ENCODE measurements around the gene ZNF749.
A peak's percentile ranks its signal among the peaks of the same experiment; 100 is the strongest.
"Not testable (repeated sequence)": the region's sequence is repeated elsewhere in the genome, so short reads cannot be mapped to it uniquely, and the experiment has no call there.

The ZNF749 gene

DNA sequence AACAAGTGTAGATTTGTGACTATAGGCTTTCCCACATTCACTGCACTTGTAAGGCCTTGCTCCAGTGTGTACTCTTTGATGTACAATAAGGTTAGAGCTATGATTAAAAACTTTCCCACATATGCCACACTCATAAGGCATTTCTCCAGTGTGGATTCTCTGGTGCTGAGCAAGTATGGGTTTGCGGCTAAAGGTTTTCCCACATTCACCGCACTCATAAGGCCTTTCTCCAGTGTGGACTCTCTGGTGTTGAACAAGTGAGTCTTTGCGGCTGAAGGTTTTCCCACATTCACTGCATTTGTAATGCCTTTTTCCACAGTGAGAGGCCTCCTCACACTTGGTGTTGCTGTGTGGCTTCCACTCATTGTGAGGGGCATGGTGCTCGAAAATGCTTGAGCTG is 38.5 kb downstream of the ZNF749 start:
- no peak for DNase-seq

DNA sequence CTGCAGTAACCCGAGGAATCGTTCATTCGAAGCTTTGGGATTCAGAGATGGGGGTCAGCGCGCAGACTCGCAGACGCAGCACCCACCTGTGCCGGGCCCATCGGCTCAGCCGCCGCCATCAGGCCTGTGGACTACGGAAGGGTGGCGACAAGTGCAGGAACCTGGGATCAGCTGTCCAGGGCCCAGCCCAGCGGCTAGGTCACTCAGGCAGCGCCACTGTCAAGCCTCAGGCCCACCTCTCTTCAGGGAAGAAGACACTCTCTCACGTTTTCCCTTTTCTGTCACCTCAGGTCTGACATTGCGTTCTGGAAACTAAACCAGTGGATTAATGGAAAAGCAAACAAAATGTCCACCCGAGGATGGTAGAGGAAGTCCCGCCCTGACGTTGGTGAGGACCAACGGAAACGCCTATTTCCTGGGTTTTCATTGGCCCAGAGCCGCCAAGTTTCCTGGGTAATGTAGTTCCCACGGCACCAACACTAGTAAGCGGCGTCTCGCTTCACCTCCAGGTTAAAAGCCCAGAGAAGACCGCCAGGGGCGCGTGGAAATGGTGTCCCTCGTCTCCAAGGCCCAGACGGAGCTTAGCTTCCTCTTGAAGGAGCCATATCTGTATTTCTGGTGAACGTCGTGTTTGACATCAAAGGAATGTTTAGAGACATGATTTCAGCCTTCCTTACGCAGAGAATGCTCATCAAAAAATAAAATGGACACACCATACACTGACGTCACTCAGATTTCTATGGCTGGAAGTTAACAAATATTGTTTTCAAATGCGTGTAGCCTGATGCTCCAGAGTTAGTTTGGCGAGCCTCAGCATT is 42.3 kb downstream of the ZNF749 start, which contains the start of gene ZNF772:
Gene ZNF772 (minus strand): TSS at position 376 of the 818 bp plus-strand sequence. CDS start 257 bp downstream, at position 119.
- peak; percentile 74 for DNase-seq

- peak; percentile 94 for DNase-seq
These were observed 52.6 kb downstream of the ZNF749 start, which contains the start of gene ZNF419 for GRCh38 chr19:57487477-57488298. Gene ZNF419, plus strand, starts transcription at chr19:57487750. Its CDS starts 201 bp downstream, at chr19:57487951.

- not testable (repeated sequence) for DNase-seq
These were observed 53.1 kb downstream of the ZNF749 start for GRCh38 chr19:57488299-57488644.
